GM19468 (cell line): ENCODE results near the gene DCTN2.
"Not testable (repeated sequence)": the region's sequence is repeated elsewhere in the genome, so short reads cannot be mapped to it uniquely, and the experiment has no call there.

Source experiments
- ATAC-seq: cut with Tn5 transposase; IDR thresholded peaks from one replicate; pipeline ENCODE4 v1.9.1; 2021; ENCODE audit warnings: mild to moderate bottlenecking, moderate library complexity, moderate number of reproducible peaks; ENCODE audit not compliant: unreplicated experiment; ENCODE audit errors: extremely low read depth

DCTN2 gene

DNA sequence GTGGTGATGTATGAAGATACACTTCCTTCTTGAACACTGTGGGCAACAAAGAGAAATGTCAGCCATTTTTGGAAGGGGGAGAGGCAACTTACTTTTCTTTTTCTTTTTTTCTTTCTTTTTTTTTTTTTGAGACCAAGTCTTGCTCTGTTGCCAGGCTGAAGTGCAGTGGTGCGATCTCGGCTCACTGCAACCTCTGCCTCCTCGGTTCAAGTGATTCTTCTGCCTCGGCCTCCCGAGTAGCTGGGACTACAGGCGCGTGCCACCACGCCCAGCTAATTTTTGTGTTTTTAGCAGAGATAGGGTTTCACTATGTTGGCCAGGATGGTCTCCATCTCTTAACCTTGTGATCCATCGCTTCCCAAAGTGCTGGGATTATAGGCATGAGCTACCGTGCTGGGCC, 29.3 kb downstream of the DCTN2 start:
- ATAC-seq = not testable (repeated sequence)

DNA sequence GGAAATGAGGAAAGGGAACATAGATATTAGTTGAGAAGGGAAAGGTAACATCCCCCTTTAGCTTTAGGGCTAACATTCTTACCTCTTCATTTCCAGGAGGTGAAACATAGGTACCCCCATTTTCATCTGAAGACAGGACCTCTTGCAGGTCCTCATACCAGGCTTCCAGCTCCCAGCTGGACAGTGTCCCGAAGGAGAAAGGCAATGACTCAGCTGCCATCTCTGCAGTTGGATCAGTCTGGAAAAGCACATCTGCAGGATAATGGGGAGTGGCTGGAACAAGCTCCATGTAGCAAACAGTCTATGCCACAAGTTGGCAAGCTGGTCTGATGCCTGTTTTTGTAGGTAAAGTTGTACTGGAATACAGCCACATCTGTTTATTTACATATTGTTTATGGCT, 29.8 kb downstream of the DCTN2 start:
- no peak for ATAC-seq

DNA sequence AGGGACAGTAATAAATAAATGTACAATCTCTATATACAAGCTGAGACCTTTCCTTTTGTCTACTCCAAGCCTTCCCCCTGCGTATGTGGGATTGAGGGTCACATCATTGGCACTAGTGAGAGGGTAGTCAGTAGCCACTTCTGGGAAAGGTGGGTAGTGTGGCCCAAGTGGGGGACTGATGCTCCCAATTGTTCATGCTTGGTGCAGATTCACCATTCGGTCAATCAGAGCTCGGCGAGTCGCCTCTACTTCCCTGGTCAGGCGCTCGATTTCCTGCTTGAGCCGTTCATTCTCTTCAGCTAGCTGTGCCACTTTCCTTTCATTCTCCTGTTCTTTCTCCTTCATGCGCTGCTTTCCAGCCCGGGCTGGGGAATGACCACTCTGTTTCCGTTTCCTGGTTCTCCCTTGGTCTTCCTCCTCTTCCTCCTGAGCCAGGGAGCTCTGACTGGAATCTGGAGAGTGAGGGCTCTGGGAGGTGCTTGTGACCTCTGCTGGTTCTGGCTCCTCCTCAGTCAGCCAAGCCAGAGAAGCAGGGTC, 30.3 kb downstream of the DCTN2 start:
- ATAC-seq = no peak

DNA sequence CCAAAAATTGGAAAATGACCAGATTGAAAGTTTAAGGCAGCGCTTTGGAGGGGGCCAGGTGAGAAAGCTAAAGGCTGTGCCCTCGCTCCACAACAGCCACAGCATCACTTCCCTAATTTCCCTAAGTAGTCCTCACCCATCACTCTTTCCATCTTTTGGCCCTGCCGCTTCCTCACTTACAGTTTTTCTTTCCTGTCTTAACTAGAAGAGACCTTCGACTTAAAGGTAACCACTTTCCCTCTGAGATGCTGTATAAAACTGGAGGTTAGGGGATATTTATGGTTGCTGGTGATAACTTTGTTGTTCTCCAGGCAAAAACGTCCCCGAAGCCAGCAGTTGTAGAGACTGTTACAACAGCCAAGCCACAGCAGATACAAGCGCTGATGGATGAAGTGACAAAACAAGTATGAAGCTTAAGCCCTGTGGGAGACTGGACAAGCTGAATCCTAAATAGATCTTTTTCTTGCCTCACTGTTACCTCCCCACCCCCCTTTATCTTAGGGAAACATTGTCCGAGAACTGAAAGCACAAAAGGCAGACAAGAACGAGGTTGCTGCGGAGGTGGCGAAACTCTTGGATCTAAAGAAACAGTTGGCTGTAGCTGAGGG, 31.0 kb downstream of the DCTN2 start:
- ATAC-seq = no peak

GRCh38 chr12:57515408-57515933, 31.5 kb downstream of the DCTN2 start:
- ATAC-seq = no peak

DNA sequence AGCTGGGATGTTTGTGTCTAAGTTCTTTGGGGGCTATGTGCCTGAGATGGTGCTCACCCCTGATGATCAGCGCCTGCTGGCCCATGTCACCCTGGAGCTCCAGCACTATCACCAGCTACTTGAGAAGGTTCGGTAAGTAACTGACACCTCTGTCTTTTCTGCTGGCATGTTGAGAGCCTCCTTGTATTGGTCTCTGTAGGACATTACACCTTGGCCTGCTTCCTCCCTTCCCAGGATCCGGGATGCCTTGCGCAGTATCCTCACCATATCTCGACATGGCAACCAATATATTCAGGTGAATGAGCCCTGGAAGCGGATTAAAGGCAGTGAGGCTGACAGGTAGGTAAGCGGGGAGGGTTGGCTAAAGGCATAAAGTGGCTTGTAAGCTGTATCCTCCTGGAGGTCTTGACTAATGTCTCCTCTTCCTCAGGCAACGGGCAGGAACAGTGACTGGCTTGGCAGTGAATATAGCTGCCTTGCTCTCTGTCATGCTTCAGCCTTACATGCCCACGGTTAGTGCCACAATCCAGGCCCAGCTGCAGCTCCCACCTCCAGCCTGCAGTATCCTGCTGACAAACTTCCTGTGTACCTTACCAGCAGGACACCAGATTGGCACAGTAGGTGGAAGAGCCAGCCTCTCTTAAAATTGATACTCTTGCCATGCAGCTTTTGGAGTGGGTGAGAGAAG, 32.1 kb downstream of the DCTN2 start:
- ATAC-seq = no peak

DNA sequence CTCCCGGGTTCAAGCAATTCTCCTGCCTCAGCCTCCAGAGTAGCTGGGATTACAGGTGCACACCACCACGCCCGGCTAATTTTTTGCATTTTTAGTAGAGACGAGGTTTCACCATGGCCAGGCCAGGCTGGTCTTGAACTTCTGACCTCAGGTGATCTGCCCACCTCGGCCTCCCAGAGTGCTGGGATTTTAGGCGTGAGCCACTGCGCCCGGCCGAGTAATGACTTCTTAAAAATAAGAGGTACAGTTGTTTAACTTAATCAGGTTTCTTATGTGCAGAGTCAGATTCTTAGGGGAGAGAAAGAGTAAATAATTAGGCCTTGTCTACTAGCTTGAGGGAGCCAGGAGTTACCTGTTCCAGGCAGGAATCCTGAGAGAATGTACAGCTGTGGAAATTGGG, 32.7 kb downstream of the DCTN2 start:
- ATAC-seq = not testable (repeated sequence)

DNA sequence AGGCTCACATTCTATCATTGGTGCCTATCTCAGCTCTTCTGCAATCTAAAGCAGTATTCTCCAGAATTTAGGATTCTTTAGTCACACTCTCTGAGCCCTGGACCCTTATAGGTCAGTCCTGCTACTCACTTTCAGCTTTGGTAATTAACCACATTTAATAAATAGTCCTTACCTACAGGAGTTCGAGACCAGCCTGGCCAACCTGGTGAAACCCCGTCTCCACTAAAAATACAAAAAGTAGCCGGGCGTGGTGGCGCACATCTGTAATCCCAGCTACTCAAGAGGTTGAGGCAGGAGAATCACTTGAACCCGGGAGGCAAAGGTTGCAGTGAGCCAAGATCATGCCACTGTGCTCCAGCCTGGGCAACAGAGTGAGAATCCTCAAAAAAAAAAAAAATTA, 33.3 kb downstream of the DCTN2 start:
- ATAC-seq = not testable (repeated sequence)

- no peak for ATAC-seq
Measured at GRCh38 chr12:57513266-57513665, 33.7 kb downstream of the DCTN2 start.

DNA sequence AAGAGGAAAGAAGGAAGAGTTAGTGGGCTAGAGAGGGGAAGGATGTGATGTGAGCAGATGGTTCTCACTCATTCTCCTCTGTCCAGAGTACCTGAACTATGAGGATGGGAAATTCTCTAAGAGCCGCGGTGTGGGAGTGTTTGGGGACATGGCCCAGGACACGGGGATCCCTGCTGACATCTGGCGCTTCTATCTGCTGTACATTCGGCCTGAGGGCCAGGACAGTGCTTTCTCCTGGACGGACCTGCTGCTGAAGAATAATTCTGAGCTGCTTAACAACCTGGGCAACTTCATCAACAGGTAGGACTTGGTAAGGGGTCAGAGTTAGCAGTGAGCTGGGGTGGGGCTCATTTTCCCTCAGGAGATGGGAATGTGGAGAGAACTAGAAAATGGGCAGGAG, 34.3 kb downstream of the DCTN2 start:
- no peak for ATAC-seq

DNA sequence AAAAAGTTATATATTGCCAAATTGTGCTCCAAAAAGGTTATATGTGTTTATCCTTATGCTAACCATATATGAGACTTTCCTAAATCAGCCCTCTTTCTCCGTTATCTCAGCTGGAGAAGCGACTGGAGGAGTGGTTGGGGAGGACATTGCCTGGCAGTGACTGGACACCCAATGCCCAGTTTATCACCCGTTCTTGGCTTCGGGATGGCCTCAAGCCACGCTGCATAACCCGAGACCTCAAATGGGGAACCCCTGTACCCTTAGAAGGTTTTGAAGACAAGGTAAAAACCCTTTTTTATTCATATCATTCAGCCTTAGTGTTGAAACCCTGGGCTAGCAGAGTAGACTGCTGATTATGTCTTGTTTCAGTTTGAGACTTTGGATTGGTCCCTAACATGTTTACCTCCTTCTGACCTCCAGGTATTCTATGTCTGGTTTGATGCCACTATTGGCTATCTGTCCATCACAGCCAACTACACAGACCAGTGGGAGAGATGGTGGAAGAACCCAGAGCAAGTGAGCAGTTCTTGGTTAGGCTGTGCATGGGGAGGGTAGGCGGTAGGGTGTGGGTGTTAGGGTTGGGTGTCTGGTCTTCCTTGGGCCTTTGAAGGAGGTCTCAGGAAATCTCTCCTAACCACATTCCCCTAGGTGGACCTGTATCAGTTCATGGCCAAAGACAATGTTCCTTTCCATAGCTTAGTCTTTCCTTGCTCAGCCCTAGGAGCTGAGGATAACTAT, 35.2 kb downstream of the DCTN2 start:
- no peak for ATAC-seq

DNA sequence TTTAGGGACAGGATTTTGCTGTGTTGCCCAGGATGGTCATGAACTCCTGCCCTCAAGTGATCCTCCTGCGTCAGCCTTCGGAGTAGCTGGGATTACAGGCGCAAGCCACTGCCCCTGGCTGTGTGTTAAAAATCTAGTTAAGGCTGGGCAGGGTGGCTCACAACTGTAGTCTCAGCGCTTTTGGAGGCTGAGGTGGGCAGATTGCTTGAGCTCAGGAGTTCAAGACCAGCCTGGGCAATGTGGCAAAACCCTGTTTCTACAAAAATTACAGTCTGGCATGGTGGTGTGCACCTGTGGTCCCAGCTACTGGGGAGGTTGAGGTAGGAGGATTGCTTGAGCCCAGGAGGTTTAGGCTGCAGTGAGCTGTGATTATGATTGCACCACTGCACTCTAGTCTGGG, 35.8 kb downstream of the DCTN2 start:
- no peak for ATAC-seq

- ATAC-seq = not testable (repeated sequence)
Measured at GRCh38 chr12:57507796-57508195, 39.2 kb downstream of the DCTN2 start.

GRCh38 chr12:57506541-57506940, 40.5 kb downstream of the DCTN2 start:
- ATAC-seq = not testable (repeated sequence)

GRCh38 chr12:57502311-57502969, 44.6 kb downstream of the DCTN2 start:
- ATAC-seq = not testable (repeated sequence)

DNA sequence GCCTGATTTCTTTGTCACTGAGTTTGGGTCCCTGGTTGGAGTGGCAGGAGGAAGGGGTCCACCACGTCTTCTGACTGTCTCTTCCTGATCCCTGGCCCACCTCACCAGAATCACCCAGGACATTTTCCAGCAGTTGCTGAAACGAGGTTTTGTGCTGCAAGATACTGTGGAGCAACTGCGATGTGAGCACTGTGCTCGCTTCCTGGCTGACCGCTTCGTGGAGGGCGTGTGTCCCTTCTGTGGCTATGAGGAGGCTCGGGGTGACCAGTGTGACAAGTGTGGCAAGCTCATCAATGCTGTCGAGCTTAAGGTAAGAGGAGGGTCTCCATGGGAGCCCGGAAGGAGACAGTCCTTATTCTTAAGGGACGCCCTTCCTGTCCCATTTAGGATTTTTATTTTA, 46.8 kb downstream of the DCTN2 start:
- no peak for ATAC-seq

- ATAC-seq = no peak
Measured at GRCh38 chr12:57498571-57498970, 48.4 kb downstream of the DCTN2 start.

DNA sequence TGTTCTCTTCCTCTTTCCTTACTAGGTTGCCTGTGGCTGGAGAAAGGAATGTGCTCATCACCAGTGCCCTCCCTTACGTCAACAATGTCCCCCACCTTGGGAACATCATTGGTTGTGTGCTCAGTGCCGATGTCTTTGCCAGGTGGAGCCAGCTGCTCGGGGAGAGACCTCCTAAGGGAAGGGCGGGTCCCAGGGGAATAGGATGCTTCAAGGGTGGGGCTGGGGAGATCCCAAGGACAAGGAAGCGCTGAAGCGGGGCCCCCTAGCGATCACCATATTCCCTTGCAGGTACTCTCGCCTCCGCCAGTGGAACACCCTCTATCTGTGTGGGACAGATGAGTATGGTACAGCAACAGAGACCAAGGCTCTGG, 48.9 kb downstream of the DCTN2 start:
- no peak for ATAC-seq

- ATAC-seq = no peak
Measured at GRCh38 chr12:57497223-57498131, 49.5 kb downstream of the DCTN2 start.
